Left ventricle myocardium inferior (tissue), 1 donor: ENCODE data around the gene GRM7. TPM values are rescaled to one million over a fixed set of nuclear protein-coding genes. Genes with fewer than 3 reads are reported as not detected.

Experiments
- DNase-seq: peaks from one replicate; pipeline ENCODE4 v3.0.0-alpha.2; 2020
- H3K27ac ChIP-seq: fragments of 200-600 bp; replicated peaks from 2 replicates; pipeline ENCODE4 v1.8.0; 2021
- H3K27me3 ChIP-seq: fragments of 200-600 bp; 2 replicates; pipeline ENCODE4 v1.8.0; 2021; ENCODE audit warnings: low read depth
- H3K36me3 ChIP-seq: fragments of 200-600 bp; 2 replicates; pipeline ENCODE4 v1.8.0; 2021
- H3K4me1 ChIP-seq: fragments of 200-600 bp; 2 replicates; pipeline ENCODE4 v1.8.0; 2021
- H3K4me3 ChIP-seq: fragments of 200-600 bp; 2 replicates; pipeline ENCODE4 v1.8.0; 2021; ENCODE audit warnings: mild to moderate bottlenecking, moderate library complexity
- H3K9me3 ChIP-seq: fragments of 200-600 bp; replicated peaks from 2 replicates; pipeline ENCODE4 v1.8.0; 2021
- intact Hi-C: fragments of 100-400 bp; cut with micrococcal nuclease; formaldehyde crosslinking; loops from one replicate; pipeline ENCODE4 v1.11.0; 2022
- total RNA-seq: library from RNA; stranded (reverse); fragmentation: NEBNext Ultra II Directional; extraction: Animal tissue kit (Norgen Biotek cat#: 25700); gene quantifications from one replicate; pipeline ENCODE4 v1.2.1, GENCODE V29; 2021
- TF ChIP-seq, protein P1 (sequence below): fragments of 200-600 bp; IDR thresholded peaks from 2 replicates; pipeline ENCODE4 v1.8.0; 2021; ENCODE audit warnings: antibody characterized with exemption, mild to moderate bottlenecking, borderline replicate concordance
- donor health status: DM: no; HTN: yes; CAD: no; lungs with severe emphysema.

GRM7 gene
- total RNA-seq, 1 donor from 2014 or later: not detected

DNA sequence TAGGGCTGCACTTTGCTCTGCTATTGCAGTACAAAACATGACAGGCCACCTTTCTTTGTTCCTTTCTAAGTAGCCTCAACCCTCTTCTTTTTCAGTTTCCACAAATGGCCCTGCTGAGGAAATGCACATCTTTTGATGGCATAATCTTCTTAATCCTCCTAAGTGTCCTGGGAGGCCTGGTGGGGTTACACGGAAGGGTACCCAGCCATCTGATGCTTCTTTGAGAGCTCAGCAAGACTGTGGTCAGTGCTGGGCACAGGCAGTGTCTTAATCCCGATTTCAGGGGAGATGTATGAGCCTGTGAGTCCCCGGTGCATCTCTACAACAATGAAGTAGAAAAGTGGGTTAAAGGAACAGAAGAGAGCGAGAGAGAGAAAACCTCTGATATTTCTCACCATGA lies 404.8 kb downstream of the GRM7 start:
- TF ChIP-seq, protein P1, sequence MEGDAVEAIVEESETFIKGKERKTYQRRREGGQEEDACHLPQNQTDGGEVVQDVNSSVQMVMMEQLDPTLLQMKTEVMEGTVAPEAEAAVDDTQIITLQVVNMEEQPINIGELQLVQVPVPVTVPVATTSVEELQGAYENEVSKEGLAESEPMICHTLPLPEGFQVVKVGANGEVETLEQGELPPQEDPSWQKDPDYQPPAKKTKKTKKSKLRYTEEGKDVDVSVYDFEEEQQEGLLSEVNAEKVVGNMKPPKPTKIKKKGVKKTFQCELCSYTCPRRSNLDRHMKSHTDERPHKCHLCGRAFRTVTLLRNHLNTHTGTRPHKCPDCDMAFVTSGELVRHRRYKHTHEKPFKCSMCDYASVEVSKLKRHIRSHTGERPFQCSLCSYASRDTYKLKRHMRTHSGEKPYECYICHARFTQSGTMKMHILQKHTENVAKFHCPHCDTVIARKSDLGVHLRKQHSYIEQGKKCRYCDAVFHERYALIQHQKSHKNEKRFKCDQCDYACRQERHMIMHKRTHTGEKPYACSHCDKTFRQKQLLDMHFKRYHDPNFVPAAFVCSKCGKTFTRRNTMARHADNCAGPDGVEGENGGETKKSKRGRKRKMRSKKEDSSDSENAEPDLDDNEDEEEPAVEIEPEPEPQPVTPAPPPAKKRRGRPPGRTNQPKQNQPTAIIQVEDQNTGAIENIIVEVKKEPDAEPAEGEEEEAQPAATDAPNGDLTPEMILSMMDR: no peak
- intact Hi-C loops: no loop called here

DNA sequence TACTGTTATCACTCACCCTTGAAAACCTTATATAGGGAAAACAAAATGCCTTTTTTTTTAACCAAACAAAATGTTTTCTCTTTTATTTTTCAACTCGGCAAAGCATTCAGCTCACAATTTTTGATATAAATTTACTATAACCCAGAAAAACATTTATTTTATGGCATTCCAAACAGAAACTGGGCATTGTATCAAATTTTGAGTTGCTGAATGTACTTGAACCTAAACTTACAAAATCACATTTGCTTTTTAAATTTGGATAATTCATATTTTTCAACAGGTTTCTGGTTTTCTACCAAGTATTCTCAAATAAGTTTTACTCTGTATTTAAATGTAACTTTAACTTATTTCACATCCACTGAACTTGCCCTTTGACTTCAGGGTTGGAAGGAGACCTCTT lies 405.6 kb downstream of the GRM7 start:
- TF ChIP-seq, protein P1: no peak
- H3K27me3 ChIP-seq: no peaks in the 10 kb centered on the region
- no peak overlapping the region for H3K4me3 ChIP-seq
- DNase-seq: no peak
- H3K4me1 ChIP-seq: no peaks in the 10 kb centered on the region
- no peaks in the 10 kb centered on the region for H3K36me3 ChIP-seq
- H3K27ac ChIP-seq: no peak overlapping the region
- H3K9me3 ChIP-seq: peaks cover 4% of the 10 kb centered on the region
- intact Hi-C loops: no loop called here

More for the DNA sequence above, 404.8 kb downstream of the GRM7 start:
- Histone ChIP-seq H3K4me1 (no peaks in the 10 kb centered on the region), H3K36me3 (no peaks in the 10 kb centered on the region), H3K27ac (no peak overlapping the region), H3K9me3 (peaks cover 11% of the 10 kb centered on the region), H3K4me3 (no peak overlapping the region), H3K27me3 (no peaks in the 10 kb centered on the region)
- no peak for DNase-seq

DNA sequence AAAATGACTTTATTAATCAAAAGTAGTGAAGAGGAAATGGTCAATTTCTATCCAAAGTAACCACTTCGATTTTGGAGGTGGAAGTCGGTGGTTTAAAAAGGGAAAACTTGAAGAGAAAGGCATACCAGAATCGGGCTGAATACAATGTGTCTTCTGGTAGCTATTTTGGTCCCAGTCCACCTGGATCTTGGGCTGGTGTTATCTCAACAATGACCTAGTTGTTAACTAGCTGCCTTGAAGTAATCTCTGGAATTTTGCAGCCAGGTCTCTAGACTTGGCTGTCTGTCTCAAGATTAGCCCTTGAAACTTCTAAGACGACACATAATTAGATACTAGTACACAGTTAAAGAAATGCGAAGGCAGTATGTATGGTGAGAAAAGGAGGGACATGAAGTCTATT lies 409.8 kb downstream of the GRM7 start:
- no peaks in the 10 kb centered on the region for H3K4me1 ChIP-seq
- DNase-seq: no peak
- TF ChIP-seq, protein P1: no peak
- H3K27ac ChIP-seq: no peak overlapping the region
- H3K36me3 ChIP-seq: no peaks in the 10 kb centered on the region
- no peaks in the 10 kb centered on the region for H3K27me3 ChIP-seq
- H3K4me3 ChIP-seq: no peak overlapping the region
- peaks cover 8% of the 10 kb centered on the region for H3K9me3 ChIP-seq
- intact Hi-C loops: no loop called here

DNA sequence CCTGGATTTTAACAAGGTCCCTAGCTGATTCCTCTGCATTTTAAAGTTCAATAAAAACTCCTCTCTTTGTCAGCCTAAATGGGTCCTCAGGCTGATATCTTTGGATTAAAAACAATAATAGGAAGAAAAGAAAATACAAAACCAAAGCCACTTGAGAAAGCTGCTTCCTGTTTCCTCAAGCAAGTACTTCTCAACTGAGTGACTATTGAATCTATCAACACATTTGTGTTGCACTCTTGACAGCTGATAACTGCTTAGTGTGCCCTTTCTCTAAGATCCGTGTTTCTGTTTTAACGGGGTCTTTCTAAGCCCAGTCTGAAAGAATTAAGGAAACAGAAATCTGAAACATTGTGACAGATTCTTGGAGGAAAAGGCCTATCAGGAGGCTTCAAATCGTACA lies 410.7 kb downstream of the GRM7 start:
- Histone ChIP-seq H3K4me1 (no peaks in the 10 kb centered on the region), H3K27ac (no peak overlapping the region), H3K4me3 (no peak overlapping the region), H3K9me3 (peaks cover 8% of the 10 kb centered on the region), H3K27me3 (no peaks in the 10 kb centered on the region), H3K36me3 (no peaks in the 10 kb centered on the region)
- TF ChIP-seq, protein P1: no peak
- intact Hi-C loops: no loop called here
- DNase-seq: no peak

DNA sequence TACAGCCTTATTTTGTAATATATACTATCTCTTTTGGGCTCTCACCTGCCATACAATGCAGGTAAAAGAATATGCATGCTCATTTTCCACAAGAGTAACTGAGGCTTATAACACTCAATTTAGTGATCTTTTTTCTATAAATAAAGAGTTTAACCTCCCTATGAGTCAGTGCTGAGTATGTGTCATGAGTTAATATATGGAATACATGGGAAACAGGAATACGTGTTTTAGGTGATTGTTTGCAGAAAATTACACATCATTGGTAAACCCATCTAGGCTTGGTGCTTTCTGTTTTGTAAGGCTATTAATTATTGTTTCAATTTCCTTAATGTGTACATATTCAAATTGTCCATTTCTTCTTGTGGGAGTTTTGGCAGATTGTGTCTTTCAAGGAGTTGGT lies 411.3 kb downstream of the GRM7 start:
- Histone ChIP-seq H3K9me3 (peaks cover 8% of the 10 kb centered on the region), H3K4me3 (no peak overlapping the region), H3K36me3 (no peaks in the 10 kb centered on the region), H3K27ac (no peak overlapping the region), H3K27me3 (no peaks in the 10 kb centered on the region), H3K4me1 (no peaks in the 10 kb centered on the region)
- intact Hi-C loops: no loop called here
- no peak for DNase-seq
- TF ChIP-seq, protein P1: no peak

DNA sequence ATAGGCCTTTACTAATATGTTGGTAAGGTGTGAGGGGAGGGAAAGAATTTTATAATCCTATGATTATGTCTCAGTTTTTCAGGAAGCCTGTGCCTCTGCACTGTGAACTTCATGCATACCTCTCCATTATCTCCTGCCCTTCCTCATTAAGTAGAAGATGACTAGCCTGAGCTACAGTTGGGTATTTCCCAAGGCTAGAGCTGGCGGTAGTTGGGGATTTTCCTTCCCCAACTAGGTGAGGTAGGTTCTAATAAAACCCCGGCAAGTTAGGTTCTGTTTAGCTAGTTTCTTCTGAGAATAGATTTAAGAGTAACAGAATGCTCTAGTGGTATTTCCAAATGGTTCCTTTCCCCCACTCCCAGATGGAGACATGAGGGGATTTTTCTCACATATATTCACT lies 414.5 kb downstream of the GRM7 start:
- H3K4me1 ChIP-seq: no peaks in the 10 kb centered on the region
- H3K27me3 ChIP-seq: no peaks in the 10 kb centered on the region
- no peak overlapping the region for H3K27ac ChIP-seq
- no peak for DNase-seq
- H3K36me3 ChIP-seq: no peaks in the 10 kb centered on the region
- intact Hi-C loops: no loop called here
- TF ChIP-seq, protein P1: no peak
- peaks cover 8% of the 10 kb centered on the region for H3K9me3 ChIP-seq
- no peak overlapping the region for H3K4me3 ChIP-seq
